Activated T-cell treated with anti-CD3 and anti-CD28 coated beads, Interleukin-2, amount 50 U/mL, for 72 hours (primary cell): Measurements from ENCODE around the gene TMEM26. TPM values are rescaled to one million over a fixed set of nuclear protein-coding genes. Genes with fewer than 3 reads are reported as not detected.

Experiments used
- ATAC-seq, 2 donors: fragments of 150-1000 bp; cut with Tn5 transposase; replicated peaks in 1 of 2; 2 replicates each; pipeline ENCODE4 v1.10.0; 2021; ENCODE audit warnings: moderate library complexity in 2 of 2, mild to moderate bottlenecking in 1 of 2
- DNase-seq, 2 donors: peaks; one replicate each; pipeline ENCODE4 v3.0.0; 2021 to 2022; ENCODE audit warnings: mixed read lengths in 1 of 2
- H3K27ac Mint-ChIP-seq: one replicate; pipeline ENCODE4 v1.8.0; 2022; ENCODE audit warnings: mild to moderate bottlenecking, moderate library complexity, mixed read lengths
- H3K27me3 Mint-ChIP-seq: one replicate; pipeline ENCODE4 v1.8.0; 2022; ENCODE audit warnings: low read depth, mixed read lengths
- H3K36me3 Mint-ChIP-seq, 2 donors: one replicate each; pipeline ENCODE4 v1.8.0; 2022; ENCODE audit warnings: mixed read lengths in 2 of 2, mild to moderate bottlenecking in 1 of 2; ENCODE audit not compliant: insufficient read depth in 2 of 2
- H3K4me1 Mint-ChIP-seq: one replicate; pipeline ENCODE4 v1.8.0; 2022; ENCODE audit warnings: low read depth, mixed read lengths
- H3K4me3 Mint-ChIP-seq, 2 donors: one replicate each; pipeline ENCODE4 v1.8.0; 2022; ENCODE audit warnings: mild to moderate bottlenecking in 2 of 2, mixed read lengths in 2 of 2, moderate library complexity in 2 of 2
- H3K9me3 Mint-ChIP-seq, 2 donors: one replicate each; pipeline ENCODE4 v1.8.0; 2022; ENCODE audit warnings: mixed read lengths in 2 of 2
- total RNA-seq, 2 donors: library from RNA; stranded (reverse); gene quantifications; one replicate each; pipeline ENCODE4 v1.2.3, GENCODE V29; 2022

The TMEM26 gene
- total RNA-seq, 2 donors from 2014 or later, result not detected

- Mint-ChIP-seq H3K9me3 (no peaks in the 10 kb centered on the region), H3K27me3 (no peaks in the 10 kb centered on the region), H3K4me1 (no peaks in the 10 kb centered on the region), H3K36me3 (no peaks in the 10 kb centered on the region), H3K4me3 (no peak overlapping the region), H3K27ac (no peak overlapping the region)
- DNase-seq (no peak), ATAC-seq (no peak)
These were observed 19.0 kb upstream of the TMEM26 start for GRCh38 chr10:61472090-61472674.

DNA sequence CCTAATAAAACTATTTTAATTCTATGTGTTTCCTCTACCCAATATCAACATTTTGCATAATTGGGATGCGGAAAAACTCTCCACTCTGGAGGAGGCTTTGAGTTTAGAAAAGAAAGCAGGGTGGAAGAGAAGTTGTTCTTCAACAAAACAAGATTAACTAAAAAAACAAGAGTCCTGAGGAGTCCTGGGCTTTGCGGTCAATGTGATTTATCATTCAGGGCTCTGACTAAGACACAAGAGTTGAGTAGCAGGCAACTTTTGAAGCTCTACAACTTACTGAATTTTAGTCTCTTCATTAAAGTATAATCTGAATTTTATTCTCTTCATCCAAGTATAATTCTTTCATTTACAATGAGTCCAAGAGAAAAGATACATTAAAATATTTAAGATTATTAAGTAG is 18.3 kb upstream of the TMEM26 start:
- no peaks in the 10 kb centered on the region for H3K4me1 Mint-ChIP-seq
- H3K27ac Mint-ChIP-seq, result no peak overlapping the region
- ATAC-seq, result no peak
- no peaks in the 10 kb centered on the region for H3K36me3 Mint-ChIP-seq
- H3K4me3 Mint-ChIP-seq, result no peak overlapping the region
- H3K9me3 Mint-ChIP-seq, result no peaks in the 10 kb centered on the region
- DNase-seq, result no peak
- H3K27me3 Mint-ChIP-seq, result no peaks in the 10 kb centered on the region

DNA sequence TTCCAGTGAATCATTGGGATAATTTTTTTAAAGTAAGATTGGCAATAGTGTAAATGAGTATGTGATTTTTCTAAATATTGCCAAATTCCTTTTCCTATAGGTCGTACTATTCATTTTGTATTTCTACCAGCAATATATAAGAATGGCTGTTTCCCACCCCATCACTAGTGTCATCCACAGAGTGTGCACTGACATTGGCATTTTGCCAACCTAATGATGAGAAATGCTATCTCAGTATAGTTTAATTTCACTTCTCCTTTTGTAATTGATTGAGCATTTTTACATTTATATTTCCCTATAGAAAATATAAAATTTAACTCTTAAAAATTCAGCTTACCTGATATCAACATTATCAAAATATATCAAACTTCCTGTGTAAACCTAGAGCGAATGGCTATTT is 17.6 kb upstream of the TMEM26 start:
- Mint-ChIP-seq H3K4me1 (no peaks in the 10 kb centered on the region), H3K4me3 (no peak overlapping the region), H3K36me3 (no peaks in the 10 kb centered on the region), H3K27ac (no peak overlapping the region), H3K27me3 (no peaks in the 10 kb centered on the region), H3K9me3 (no peaks in the 10 kb centered on the region)
- ATAC-seq (no peak), DNase-seq (no peak)

- Mint-ChIP-seq H3K4me3 (no peak overlapping the region), H3K4me1 (no peaks in the 10 kb centered on the region), H3K9me3 (peaks cover 0 to 3% of the 10 kb centered on the region in 2 donors), H3K27me3 (no peaks in the 10 kb centered on the region), H3K36me3 (no peaks in the 10 kb centered on the region), H3K27ac (no peak overlapping the region)
- DNase-seq (no peak), ATAC-seq (no peak)
These were observed 12.9 kb upstream of the TMEM26 start for GRCh38 chr10:61465901-61466632.

DNA sequence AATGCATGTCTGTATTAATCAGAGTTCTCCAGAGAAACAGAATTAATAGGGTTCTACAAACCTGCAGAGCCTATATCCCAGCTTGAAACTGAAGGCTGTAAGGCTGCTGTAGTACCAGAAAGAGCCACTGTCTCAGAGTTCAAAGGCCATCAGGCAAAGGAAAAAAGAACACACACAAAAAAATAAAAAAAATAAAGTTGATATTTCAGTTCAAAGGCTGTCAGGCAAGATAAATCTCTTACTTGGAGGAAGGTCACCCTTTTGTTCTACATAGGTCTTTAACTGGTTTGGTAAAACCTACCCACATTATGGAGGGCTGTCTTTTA is 12.0 kb upstream of the TMEM26 start:
- H3K36me3 Mint-ChIP-seq, result no peaks in the 10 kb centered on the region
- peaks cover 0 to 4% of the 10 kb centered on the region in 2 donors for H3K9me3 Mint-ChIP-seq
- H3K27ac Mint-ChIP-seq, result no peak overlapping the region
- H3K4me1 Mint-ChIP-seq, result no peaks in the 10 kb centered on the region
- DNase-seq (no peak), ATAC-seq (no peak)
- H3K27me3 Mint-ChIP-seq, result no peaks in the 10 kb centered on the region
- H3K4me3 Mint-ChIP-seq, result no peak overlapping the region

GRCh38 chr10:61464461-61465170 is 11.4 kb upstream of the TMEM26 start:
- DNase-seq (no peak), ATAC-seq (no peak)
- no peaks in the 10 kb centered on the region for H3K27me3 Mint-ChIP-seq
- no peak overlapping the region for H3K4me3 Mint-ChIP-seq
- no peaks in the 10 kb centered on the region for H3K36me3 Mint-ChIP-seq
- H3K9me3 Mint-ChIP-seq, result peaks cover 0 to 4% of the 10 kb centered on the region in 2 donors
- no peak overlapping the region for H3K27ac Mint-ChIP-seq
- no peaks in the 10 kb centered on the region for H3K4me1 Mint-ChIP-seq

GRCh38 chr10:61463035-61463909 is 10.1 kb upstream of the TMEM26 start:
- no peaks in the 10 kb centered on the region for H3K27me3 Mint-ChIP-seq
- peaks cover 0 to 4% of the 10 kb centered on the region in 2 donors for H3K9me3 Mint-ChIP-seq
- H3K4me3 Mint-ChIP-seq, result no peak overlapping the region
- H3K36me3 Mint-ChIP-seq, result no peaks in the 10 kb centered on the region
- DNase-seq (no peak), ATAC-seq (no peak)
- H3K27ac Mint-ChIP-seq, result no peak overlapping the region
- H3K4me1 Mint-ChIP-seq, result no peaks in the 10 kb centered on the region

DNA sequence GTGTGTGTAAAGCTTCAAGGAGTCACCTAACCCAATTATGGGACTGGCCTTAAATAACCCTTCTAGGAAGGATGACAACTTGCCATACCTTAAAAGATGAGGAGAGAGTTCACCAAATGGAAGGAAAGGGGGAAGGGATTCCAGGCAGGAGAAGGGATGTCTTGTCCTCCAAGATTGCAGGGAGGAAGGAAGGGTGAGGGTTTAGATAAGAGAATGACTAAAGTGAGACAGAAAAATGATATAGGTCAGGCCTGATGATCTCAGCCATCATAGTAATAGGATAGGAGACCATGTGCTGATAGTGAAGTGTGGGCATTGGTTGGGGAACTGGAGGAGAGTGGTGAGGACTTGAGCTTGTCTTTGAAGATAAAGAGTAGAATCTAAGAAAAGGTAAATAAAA is 7.7 kb upstream of the TMEM26 start:
- Mint-ChIP-seq H3K27me3 (no peaks in the 10 kb centered on the region), H3K9me3 (peaks cover 0 to 4% of the 10 kb centered on the region in 2 donors), H3K4me1 (no peaks in the 10 kb centered on the region), H3K4me3 (no peak overlapping the region), H3K27ac (no peak overlapping the region), H3K36me3 (no peaks in the 10 kb centered on the region)
- DNase-seq, result no peak
- ATAC-seq, result no peak

DNA sequence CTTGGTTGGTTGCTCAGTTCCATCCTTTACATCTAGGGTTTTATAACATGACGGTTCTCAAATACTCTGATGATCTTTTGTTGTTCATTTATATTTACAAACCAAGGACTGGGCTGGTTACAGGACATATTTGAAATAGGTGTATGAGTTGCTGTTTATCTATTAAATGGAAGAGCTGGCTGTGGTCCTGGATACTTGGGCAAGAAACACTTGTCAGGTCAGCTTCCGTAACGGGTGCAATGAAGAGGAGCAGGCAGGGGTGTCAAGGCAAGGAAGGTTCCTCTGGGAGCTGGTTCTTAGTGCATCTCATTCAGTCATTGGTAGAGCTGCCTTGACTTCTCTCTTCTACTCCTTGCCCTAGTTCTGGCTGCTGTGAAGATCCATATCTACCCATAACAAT is 4.8 kb upstream of the TMEM26 start:
- Mint-ChIP-seq H3K4me3 (no peak overlapping the region), H3K9me3 (peaks cover 0 to 4% of the 10 kb centered on the region in 2 donors), H3K4me1 (no peaks in the 10 kb centered on the region), H3K36me3 (no peaks in the 10 kb centered on the region), H3K27ac (no peak overlapping the region), H3K27me3 (no peaks in the 10 kb centered on the region)
- DNase-seq, result no peak
- ATAC-seq, result no peak

GRCh38 chr10:61456095-61456789 is 3.1 kb upstream of the TMEM26 start:
- Mint-ChIP-seq H3K4me1 (no peaks in the 10 kb centered on the region), H3K27me3 (peaks cover 16% of the 10 kb centered on the region), H3K36me3 (no peaks in the 10 kb centered on the region), H3K9me3 (peaks cover 0 to 2% of the 10 kb centered on the region in 2 donors), H3K4me3 (no peak overlapping the region), H3K27ac (no peak overlapping the region)
- ATAC-seq (no peak), DNase-seq (no peak)

DNA sequence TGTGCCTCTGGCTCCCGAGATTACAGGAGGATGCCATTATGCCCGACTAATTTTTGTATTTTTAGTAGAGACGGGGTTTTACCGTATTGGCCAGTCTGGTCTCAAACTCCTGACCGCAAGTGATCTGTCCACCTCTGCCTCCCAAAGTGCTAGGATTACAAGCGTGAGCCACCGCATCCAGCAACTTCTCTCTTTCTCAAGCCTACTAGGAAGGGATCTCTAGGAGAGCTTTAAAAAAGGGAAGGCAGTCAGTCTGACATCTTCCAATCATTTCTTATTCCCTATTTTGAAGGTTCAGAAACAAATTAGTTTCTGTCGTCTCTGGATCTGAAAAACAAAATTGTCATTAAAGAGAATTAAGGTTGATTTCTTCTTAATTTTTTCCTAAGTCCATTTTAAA is 2.5 kb upstream of the TMEM26 start:
- Mint-ChIP-seq H3K4me3 (no peak overlapping the region), H3K27me3 (peaks cover 20% of the 10 kb centered on the region), H3K4me1 (no peaks in the 10 kb centered on the region), H3K9me3 (peaks cover 0 to 1% of the 10 kb centered on the region in 2 donors), H3K27ac (no peak overlapping the region), H3K36me3 (no peaks in the 10 kb centered on the region)
- DNase-seq, result no peak
- no peak for ATAC-seq

GRCh38 chr10:61454541-61454940 is 1.4 kb upstream of the TMEM26 start:
- no peak overlapping the region for H3K27ac Mint-ChIP-seq
- no peak for ATAC-seq
- DNase-seq, result no peak
- no peak overlapping the region for H3K4me3 Mint-ChIP-seq
- peaks cover 20% of the 10 kb centered on the region for H3K27me3 Mint-ChIP-seq
- no peaks in the 10 kb centered on the region for H3K4me1 Mint-ChIP-seq
- H3K36me3 Mint-ChIP-seq, result no peaks in the 10 kb centered on the region
- H3K9me3 Mint-ChIP-seq, result no peaks in the 10 kb centered on the region
